DND-41 (cell line): ENCODE results near the gene GPC3.

Experiments
- ATAC-seq: fragments of 200-7000 bp; cut with Tn5 transposase; 3 replicates; pipeline ENCODE4 v1.9.1; 2021; ENCODE audit warnings: low read depth; ENCODE audit not compliant: insufficient read depth
- DNase-seq: peaks from one replicate; pipeline ENCODE4 v3.0.0-alpha.2; 2020
- H2AFZ ChIP-seq: 2 replicates; pipeline ENCODE4 v1.6.0; 2012; ENCODE audit warnings: low read depth, low read length
- H3K27ac ChIP-seq: 2 replicates; pipeline ENCODE4 v1.5.1; 2012; ENCODE audit warnings: low read length, inconsistent platforms
- H3K27me3 ChIP-seq: fragments of 200-600 bp; sonication (generic); 2 replicates; pipeline ENCODE4 v1.6.0; 2012; ENCODE audit warnings: low read length, mild to moderate bottlenecking, inconsistent platforms; ENCODE audit not compliant: insufficient read depth, poor library complexity
- H3K36me3 ChIP-seq: 2 replicates; pipeline ENCODE4 v1.5.1; 2012; ENCODE audit warnings: low read length, inconsistent platforms; ENCODE audit not compliant: insufficient read depth
- H3K4me1 ChIP-seq: 2 replicates; pipeline ENCODE4 v1.5.1; 2012; ENCODE audit warnings: mild to moderate bottlenecking, low read length; ENCODE audit not compliant: insufficient read depth
- H3K4me2 ChIP-seq: 2 replicates; pipeline ENCODE4 v1.6.0; 2012; ENCODE audit warnings: mild to moderate bottlenecking, moderate library complexity, low read length, inconsistent platforms; ENCODE audit not compliant: insufficient read depth
- H3K4me3 ChIP-seq, 2 experiments: fragments of 200-600 bp in 1 of 2; shearing (Covaris generic) in 1 of 2; 2 replicates each; pipeline ENCODE4 v1.5.1; 2012 to 2016; ENCODE audit warnings: inconsistent platforms in 2 of 2, low read length in 2 of 2, mild to moderate bottlenecking in 2 of 2, low read depth in 1 of 2, moderate library complexity in 1 of 2
- H3K79me2 ChIP-seq: 2 replicates; pipeline ENCODE4 v1.6.0; 2012; ENCODE audit warnings: low read length, inconsistent platforms; ENCODE audit not compliant: insufficient read depth
- H3K9ac ChIP-seq: 2 replicates; pipeline ENCODE4 v1.6.0; 2012; ENCODE audit warnings: low read depth, mild to moderate bottlenecking, inconsistent platforms, low read length, moderate library complexity
- H3K9me3 ChIP-seq: 2 replicates; pipeline ENCODE4 v1.5.1; 2012; ENCODE audit warnings: low read length, moderate library complexity, mild to moderate bottlenecking, inconsistent platforms; ENCODE audit not compliant: insufficient read depth, severe bottlenecking
- H4K20me1 ChIP-seq: 2 replicates; pipeline ENCODE4 v1.6.0; 2012; ENCODE audit warnings: low read length; ENCODE audit not compliant: insufficient read depth
- EZH2 ChIP-seq: IDR thresholded peaks from 3 replicates; pipeline ENCODE4 v1.6.1; 2012; ENCODE audit warnings: borderline replicate concordance, low read depth, mild to moderate bottlenecking, moderate library complexity, low read length, inconsistent platforms; ENCODE audit not compliant: severe bottlenecking
- TF ChIP-seq, protein P1 (sequence below): IDR thresholded peaks from 2 replicates; pipeline ENCODE4 v1.5.1; 2012; ENCODE audit warnings: borderline replicate concordance, low read length, moderate library complexity, mild to moderate bottlenecking; ENCODE audit not compliant: poor library complexity, severe bottlenecking; ENCODE audit errors: extremely low read depth

GPC3 gene

GRCh38 chrX:133939655-133940302 lies 45.6 kb downstream of the GPC3 start:
- Histone ChIP-seq H4K20me1 (no peaks in the 10 kb centered on the region), H3K36me3 (no peaks in the 10 kb centered on the region), H3K4me1 (no peaks in the 10 kb centered on the region), H3K27me3 (no peaks in the 10 kb centered on the region), H3K9me3 (no peaks in the 10 kb centered on the region), H3K79me2 (no peaks in the 10 kb centered on the region), H2AFZ (no peak overlapping the region), H3K4me2 (no peak overlapping the region), H3K4me3 (no peak overlapping the region), H3K27ac (no peak overlapping the region), H3K9ac (no peak overlapping the region)
- DNase-seq: no peak
- TF ChIP-seq, protein P1, sequence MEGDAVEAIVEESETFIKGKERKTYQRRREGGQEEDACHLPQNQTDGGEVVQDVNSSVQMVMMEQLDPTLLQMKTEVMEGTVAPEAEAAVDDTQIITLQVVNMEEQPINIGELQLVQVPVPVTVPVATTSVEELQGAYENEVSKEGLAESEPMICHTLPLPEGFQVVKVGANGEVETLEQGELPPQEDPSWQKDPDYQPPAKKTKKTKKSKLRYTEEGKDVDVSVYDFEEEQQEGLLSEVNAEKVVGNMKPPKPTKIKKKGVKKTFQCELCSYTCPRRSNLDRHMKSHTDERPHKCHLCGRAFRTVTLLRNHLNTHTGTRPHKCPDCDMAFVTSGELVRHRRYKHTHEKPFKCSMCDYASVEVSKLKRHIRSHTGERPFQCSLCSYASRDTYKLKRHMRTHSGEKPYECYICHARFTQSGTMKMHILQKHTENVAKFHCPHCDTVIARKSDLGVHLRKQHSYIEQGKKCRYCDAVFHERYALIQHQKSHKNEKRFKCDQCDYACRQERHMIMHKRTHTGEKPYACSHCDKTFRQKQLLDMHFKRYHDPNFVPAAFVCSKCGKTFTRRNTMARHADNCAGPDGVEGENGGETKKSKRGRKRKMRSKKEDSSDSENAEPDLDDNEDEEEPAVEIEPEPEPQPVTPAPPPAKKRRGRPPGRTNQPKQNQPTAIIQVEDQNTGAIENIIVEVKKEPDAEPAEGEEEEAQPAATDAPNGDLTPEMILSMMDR: no peak
- no peak for ATAC-seq

DNA sequence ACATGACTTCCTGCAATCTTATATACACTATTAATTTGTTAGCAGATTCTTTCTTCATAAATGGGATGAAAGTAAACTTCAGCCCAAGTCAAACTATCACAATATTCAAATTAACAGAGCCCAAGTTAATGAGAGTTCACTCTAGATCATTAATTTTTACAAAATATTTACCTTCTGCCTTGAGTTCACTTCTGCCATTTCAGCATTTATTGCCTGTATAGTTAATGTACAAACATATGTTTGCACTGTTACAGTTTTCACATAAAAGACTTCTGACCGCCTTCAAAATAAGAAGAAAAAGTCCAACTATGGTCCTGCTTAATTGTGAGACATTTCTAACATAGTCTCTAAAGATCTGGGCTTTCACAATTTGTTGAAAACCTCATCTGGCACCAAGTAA lies 46.9 kb downstream of the GPC3 start:
- ATAC-seq: no peak
- Histone ChIP-seq H3K27ac (no peak overlapping the region), H3K9ac (no peak overlapping the region), H4K20me1 (no peaks in the 10 kb centered on the region), H3K36me3 (no peaks in the 10 kb centered on the region), H3K4me1 (no peaks in the 10 kb centered on the region), H2AFZ (no peak overlapping the region), H3K4me2 (no peak overlapping the region), H3K4me3 (no peak overlapping the region), H3K9me3 (no peaks in the 10 kb centered on the region), H3K27me3 (no peaks in the 10 kb centered on the region), H3K79me2 (no peaks in the 10 kb centered on the region)
- TF ChIP-seq EZH2: no peak
- TF ChIP-seq, protein P1: no peak
- no peak for DNase-seq

GRCh38 chrX:133937022-133937421 lies 48.4 kb downstream of the GPC3 start:
- no peak overlapping the region for H3K9ac ChIP-seq
- TF ChIP-seq EZH2: no peak
- TF ChIP-seq, protein P1: no peak
- no peaks in the 10 kb centered on the region for H4K20me1 ChIP-seq
- no peak overlapping the region for H3K4me3 ChIP-seq
- no peak overlapping the region for H3K27ac ChIP-seq
- H3K27me3 ChIP-seq: no peaks in the 10 kb centered on the region
- no peaks in the 10 kb centered on the region for H3K79me2 ChIP-seq
- H3K4me2 ChIP-seq: no peak overlapping the region
- no peaks in the 10 kb centered on the region for H3K9me3 ChIP-seq
- no peaks in the 10 kb centered on the region for H3K36me3 ChIP-seq
- ATAC-seq: no peak
- H2AFZ ChIP-seq: no peak overlapping the region
- no peaks in the 10 kb centered on the region for H3K4me1 ChIP-seq
- DNase-seq: no peak

DNA sequence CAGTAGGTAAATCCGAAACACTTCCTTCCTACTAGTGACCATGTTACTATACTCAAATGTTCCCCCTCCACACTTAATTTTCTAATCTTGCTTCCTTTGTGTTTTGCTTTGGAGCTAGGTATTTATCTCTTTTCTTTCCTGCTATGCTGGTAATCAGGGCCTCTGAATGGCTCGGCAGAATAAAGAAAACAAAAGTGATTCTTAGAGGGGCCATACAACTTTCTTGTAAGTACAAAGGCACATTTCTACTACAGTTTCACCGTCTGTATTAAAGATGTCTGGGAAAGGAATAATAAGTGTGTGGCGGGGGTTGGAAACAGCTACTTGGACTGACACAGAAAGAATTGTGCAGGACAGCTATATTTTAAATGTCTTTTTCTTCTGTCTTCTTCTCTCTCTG lies 50.3 kb downstream of the GPC3 start:
- no peak overlapping the region for H3K4me2 ChIP-seq
- no peaks in the 10 kb centered on the region for H3K79me2 ChIP-seq
- ATAC-seq (no peak), DNase-seq (no peak)
- H3K4me3 ChIP-seq: no peak overlapping the region
- no peaks in the 10 kb centered on the region for H3K27me3 ChIP-seq
- H3K4me1 ChIP-seq: no peaks in the 10 kb centered on the region
- no peak overlapping the region for H2AFZ ChIP-seq
- no peak overlapping the region for H3K9ac ChIP-seq
- no peaks in the 10 kb centered on the region for H4K20me1 ChIP-seq
- no peaks in the 10 kb centered on the region for H3K9me3 ChIP-seq
- H3K27ac ChIP-seq: no peak overlapping the region
- TF ChIP-seq, protein P1: no peak
- TF ChIP-seq EZH2: no peak
- no peaks in the 10 kb centered on the region for H3K36me3 ChIP-seq
